Activated CD8-positive, alpha-beta memory T cell treated with anti-CD3 and anti-CD28 coated beads, Interleukin-2, amount 50 U/mL, for 4 hours (primary cell): ENCODE measurements around the gene TWIST2.
A peak's percentile ranks its signal among the peaks of the same experiment; 100 is the strongest.

ENCODE experiments used
- DNase-seq: peaks from one replicate; pipeline ENCODE4 v3.0.0-alpha.2; 2020

TWIST2 gene

DNA sequence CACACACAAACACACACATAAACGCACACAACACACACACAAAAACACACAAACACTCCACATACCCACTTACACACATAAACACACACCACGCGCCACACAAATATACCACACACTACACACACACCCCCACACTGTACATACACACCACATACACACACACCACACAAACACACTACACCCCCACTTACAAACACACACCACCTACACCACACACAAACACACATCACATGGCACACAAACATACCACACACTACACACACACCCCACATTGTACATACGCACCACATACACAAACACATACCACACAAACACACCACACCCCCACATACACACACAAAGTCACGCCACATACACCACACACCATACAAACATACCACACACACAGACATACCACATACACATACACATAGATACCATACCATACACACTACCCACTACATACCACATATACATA, 59.9 kb downstream of the TWIST2 start:
- no peak for DNase-seq

- no peak for DNase-seq
Measured at GRCh38 chr2:238908960-238909951, 61.4 kb downstream of the TWIST2 start.

DNA sequence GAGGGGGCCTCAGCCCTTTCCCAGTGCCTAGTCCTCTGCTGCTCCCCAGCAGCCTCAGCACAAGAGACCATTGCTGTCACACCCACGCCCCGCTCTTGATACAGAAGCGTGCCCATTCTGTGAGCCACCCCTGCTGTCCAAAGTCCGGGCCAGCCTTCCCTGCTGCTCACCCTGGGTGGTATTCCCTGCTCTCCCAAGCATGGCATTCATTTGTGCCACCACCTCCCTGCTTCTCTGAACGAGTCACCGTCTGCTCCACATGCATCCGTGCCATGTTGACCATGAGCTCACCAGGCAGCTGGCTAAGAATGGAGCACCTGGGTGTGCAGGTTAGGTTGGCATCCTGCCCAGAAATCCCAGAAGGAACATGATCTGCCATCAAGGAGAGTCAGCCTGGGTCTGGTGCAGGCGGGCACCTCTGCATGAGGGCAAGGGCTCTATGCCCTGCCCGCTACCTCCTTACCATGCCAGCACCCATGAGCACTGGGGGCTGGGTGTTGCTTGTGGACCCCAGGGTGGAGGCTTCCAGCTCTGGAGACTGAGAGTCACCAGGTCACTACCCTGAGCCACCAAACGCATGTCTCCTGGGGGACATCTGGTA, 63.0 kb downstream of the TWIST2 start:
- no peak for DNase-seq

GRCh38 chr2:238911376-238912227, 63.7 kb downstream of the TWIST2 start:
- no peak for DNase-seq

GRCh38 chr2:238912228-238912915, 64.5 kb downstream of the TWIST2 start:
- no peak for DNase-seq

DNA sequence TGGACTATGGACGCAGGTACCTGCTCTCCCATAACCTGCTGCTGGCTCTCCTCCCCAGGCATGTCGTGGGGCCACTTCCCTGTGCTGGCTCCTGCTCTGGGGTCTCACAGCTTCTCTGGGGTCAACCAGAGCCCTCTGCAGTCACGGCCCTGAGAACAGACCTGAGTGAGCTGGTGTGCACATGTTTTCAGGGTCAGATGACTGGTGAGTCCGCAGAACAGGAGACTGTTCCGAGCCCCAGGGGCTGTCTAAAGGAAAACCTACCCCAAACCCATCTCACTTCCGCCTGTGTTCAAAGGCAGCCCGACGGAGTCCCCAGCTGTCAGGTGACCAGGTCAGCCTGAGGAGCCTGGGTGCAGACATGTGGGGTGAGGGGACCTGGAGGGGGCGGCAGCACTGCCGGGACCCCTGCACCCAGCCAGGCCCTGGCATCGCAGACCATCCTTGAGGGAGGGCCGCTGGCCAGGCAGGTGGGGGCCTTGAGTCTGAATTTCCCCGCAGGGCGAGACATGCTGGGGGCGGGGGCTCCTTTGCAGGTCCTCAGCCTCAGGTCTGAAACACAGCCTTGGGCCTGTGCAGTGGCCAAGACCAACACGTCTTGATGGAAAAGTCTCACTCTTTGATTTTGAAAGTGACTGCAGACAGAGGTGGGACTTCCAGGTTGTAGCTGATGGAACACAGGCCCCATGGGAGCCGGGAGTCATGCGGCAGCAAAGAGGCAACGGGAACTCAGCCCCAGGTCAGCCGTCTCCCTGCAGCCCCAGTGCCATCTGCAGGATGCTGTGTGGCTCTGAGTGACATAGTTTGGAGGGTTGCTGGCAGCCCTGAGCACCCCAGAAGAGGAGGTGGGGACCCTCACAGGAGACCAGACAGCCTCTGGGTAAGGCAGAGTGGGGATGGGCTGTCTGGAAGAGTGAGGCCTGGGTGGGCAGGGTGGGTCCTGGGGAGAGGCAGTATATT, 65.3 kb downstream of the TWIST2 start:
- no peak for DNase-seq

GRCh38 chr2:238913931-238914647, 66.2 kb downstream of the TWIST2 start:
- DNase-seq, result no peak

DNA sequence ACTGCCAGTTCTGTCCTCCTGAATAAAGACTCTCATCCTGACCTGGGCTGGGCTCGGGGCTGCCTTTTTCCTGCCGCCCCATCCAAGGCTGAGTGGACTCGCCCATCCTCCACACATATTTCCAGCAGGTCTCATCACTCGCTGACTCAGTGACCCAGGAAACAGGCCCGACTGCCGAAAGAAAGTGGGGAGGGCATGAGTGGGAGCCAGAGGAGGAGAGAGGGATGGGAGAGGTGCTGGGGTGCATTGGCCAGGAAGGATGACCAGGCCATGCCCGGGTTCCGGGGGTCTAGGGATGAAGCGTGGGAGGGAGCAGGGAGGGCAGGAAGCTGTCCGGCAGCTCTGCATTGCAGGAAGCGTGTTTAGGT, 66.7 kb downstream of the TWIST2 start:
- peak; percentile 3 for DNase-seq

GRCh38 chr2:238915196-238915595, 67.3 kb downstream of the TWIST2 start:
- peak; percentile 3 for DNase-seq

GRCh38 chr2:238915596-238915995, 67.7 kb downstream of the TWIST2 start:
- DNase-seq, result no peak

- no peak for DNase-seq
Measured at GRCh38 chr2:238916176-238916874, 68.4 kb downstream of the TWIST2 start.

DNA sequence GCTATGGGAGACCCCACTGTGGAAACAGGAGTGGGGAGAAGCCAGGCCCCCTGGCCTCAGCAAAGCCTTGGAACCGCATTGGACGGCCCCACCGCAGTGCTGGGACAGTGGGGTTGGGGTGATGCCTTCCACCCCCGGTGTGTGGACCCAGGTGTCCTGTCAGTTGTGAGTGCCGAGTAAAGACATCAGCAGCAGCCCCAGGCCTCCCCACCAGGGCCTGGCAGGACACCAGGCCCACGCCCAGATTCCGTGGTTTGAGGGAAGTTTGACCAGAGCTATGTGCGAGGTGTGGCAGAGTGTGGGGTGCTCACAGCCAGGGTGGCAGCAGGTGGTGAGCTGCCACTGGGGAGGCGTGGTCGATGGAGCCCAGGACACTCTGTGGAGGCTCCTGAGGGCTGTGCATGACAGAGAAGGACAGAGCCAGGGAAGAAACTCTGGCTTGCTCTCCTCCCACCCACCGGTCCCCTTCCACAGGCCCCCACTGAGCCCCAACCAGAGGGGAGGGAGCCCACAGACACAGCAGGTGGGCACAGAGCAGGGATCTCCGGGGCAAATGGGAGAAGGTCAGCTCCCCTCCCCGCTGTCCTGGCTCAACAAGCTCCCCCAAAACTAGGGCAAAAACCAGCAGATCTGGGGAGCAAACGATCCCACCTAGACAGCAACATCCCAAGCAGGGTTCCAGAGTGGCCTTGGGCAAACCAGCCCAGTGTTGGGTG, 69.1 kb downstream of the TWIST2 start:
- DNase-seq, result peak; percentile 6

DNA sequence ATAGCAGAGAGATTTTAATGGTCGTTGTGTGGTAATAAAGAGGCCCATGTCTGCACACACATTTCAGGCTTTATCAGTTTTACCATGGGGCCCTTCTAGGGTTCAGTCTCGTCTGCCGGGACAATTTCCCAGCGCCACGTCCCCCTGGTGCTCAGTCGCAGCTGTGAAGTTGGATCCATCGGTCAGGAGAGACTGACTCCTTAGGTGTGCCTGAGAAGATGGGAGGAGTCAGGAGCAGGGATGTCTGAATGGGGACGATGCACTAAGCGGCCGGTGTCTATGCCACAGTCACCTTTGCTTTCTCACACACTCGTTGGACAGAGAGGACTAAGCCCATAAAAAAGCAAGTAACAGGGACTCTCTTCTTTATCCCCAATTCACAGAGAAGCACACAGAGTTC, 71.4 kb downstream of the TWIST2 start:
- DNase-seq, result peak; percentile 2

GRCh38 chr2:238920053-238920452, 72.2 kb downstream of the TWIST2 start:
- DNase-seq, result no peak

- DNase-seq, result no peak
Measured at GRCh38 chr2:238920601-238921001, 72.7 kb downstream of the TWIST2 start.

DNA sequence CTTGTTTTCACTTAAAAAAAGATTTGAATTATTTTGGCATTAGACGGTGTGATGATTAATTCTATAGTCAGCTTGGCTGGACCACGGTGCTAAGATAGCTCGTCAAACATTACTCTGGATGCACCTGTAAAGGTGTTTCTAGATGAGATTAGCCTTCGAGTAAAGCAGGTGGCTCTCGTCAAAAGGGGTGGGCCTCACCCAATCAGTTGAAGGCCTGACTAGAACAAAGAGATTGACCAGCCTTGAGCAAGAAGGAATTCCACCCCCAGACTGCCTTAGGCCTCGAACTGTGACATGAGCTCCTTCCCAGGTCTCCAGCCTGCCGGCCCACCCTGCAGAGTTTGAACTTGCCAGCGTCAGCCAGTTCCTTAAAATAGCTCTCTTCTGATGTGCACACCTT, 73.4 kb downstream of the TWIST2 start:
- DNase-seq, result no peak

DNA sequence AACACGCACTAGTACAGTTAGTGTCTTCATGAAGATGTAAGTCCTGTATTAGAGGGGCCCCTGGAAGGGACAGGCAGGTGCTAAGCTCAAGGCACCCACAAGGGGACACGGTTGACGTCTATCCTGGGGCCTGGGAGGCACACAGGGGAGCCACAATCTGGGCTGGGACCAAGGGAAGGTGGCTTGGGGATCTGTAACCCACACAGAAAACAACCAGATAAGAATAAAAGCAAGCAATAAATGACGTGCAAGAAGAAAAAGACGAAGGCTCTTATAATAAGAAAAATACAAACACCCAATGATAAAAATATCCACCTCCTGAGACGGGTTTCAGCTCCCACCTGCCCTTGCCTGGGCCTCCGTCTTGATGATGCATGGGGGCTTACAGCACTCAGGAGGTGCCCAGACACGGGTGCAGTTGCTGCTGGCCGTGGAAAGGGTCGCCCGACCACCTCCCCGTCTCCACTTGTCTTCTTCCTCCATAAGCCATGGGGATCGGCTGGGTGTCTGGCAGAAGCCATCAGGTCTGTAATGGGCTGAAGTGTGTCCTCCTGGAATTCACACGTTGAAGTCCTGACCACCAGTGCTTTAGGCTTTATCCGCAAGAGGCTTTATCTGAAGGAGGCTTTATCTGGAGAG, 73.9 kb downstream of the TWIST2 start:
- DNase-seq, result no peak

GRCh38 chr2:238922435-238922834, 74.5 kb downstream of the TWIST2 start:
- no peak for DNase-seq

DNA sequence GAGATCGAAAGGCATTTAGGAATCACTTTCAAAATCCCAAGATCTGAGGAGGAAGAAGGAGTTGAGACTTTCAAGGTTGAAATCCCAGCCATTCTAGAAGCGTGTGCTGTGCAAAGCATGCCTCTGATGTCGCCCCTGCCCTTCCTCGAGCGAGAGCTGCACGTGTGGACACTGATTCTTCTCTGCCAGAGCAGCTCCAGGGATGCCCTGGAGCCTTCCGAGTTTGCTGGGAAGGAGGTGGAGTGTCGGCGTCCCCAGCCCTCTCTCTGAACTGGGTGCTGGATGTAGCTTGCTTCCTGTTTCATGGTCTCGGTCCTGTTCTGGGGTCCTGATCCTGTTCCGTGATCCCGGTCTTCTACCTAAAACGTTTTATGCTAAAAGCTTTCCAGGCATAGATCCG, 76.1 kb downstream of the TWIST2 start:
- no peak for DNase-seq
